ENCODE data around the gene SMYD3. TPM values are rescaled to one million over a fixed set of nuclear protein-coding genes. Genes with fewer than 3 reads are reported as not detected.

The SMYD3 gene
- total and polyA plus RNA-seq, 2 of the 13 experiments (the other 11 are each of a cell fraction or from before 2014, with no cell fraction given), result 27.7 to 35.8 TPM

GRCh38 chr1:246067432-246068216 is 439.5 kb downstream of the SMYD3 start (continued):
- TF ChIP-seq, protein P1, sequence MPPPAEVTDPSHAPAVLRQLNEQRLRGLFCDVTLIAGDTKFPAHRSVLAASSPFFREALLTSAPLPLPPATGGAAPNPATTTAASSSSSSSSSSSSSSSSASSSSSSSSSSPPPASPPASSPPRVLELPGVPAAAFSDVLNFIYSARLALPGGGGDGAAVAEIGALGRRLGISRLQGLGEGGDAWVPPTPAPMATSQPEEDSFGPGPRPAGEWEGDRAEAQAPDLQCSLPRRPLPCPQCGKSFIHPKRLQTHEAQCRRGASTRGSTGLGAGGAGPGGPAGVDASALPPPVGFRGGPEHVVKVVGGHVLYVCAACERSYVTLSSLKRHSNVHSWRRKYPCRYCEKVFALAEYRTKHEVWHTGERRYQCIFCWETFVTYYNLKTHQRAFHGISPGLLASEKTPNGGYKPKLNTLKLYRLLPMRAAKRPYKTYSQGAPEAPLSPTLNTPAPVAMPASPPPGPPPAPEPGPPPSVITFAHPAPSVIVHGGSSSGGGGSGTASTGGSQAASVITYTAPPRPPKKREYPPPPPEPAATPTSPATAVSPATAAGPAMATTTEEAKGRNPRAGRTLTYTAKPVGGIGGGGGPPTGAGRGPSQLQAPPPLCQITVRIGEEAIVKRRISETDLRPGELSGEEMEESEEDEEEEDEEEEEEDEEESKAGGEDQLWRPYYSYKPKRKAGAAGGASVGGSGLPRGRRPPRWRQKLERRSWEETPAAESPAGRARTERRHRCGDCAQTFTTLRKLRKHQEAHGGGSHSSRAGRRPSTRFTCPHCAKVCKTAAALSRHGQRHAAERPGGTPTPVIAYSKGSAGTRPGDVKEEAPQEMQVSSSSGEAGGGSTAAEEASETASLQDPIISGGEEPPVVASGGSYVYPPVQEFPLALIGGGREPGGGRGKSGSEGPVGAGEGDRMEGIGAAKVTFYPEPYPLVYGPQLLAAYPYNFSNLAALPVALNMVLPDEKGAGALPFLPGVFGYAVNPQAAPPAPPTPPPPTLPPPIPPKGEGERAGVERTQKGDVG (CRISPR knock-in tag; IDR thresholded peaks at IDR 0.05; ENCODE audit: borderline replicate concordance), result no peak
- TF ChIP-seq, protein P2, sequence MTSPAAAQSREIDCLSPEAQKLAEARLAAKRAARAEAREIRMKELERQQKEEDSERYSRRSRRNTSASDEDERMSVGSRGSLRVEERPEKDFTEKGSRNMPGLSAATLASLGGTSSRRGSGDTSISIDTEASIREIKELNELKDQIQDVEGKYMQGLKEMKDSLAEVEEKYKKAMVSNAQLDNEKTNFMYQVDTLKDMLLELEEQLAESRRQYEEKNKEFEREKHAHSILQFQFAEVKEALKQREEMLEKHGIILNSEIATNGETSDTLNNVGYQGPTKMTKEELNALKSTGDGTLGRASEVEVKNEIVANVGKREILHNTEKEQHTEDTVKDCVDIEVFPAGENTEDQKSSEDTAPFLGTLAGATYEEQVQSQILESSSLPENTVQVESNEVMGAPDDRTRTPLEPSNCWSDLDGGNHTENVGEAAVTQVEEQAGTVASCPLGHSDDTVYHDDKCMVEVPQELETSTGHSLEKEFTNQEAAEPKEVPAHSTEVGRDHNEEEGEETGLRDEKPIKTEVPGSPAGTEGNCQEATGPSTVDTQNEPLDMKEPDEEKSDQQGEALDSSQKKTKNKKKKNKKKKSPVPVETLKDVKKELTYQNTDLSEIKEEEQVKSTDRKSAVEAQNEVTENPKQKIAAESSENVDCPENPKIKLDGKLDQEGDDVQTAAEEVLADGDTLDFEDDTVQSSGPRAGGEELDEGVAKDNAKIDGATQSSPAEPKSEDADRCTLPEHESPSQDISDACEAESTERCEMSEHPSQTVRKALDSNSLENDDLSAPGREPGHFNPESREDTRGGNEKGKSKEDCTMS (CRISPR knock-in tag; conservative IDR thresholded peaks at IDR 0.05), result no peak

GRCh38 chr1:246066573-246066972 is 440.5 kb downstream of the SMYD3 start:
- no peak for ATAC-seq
- no peak for TF ChIP-seq ZFP90 (CRISPR knock-in tag; IDR thresholded peaks at IDR 0.05; ENCODE audit: borderline replicate concordance)
- no peak for TF ChIP-seq MAX (IDR thresholded peaks at IDR 0.05)
- no peak for TF ChIP-seq WIZ (CRISPR knock-in tag; IDR thresholded peaks at IDR 0.05)
- TF ChIP-seq, protein P3, sequence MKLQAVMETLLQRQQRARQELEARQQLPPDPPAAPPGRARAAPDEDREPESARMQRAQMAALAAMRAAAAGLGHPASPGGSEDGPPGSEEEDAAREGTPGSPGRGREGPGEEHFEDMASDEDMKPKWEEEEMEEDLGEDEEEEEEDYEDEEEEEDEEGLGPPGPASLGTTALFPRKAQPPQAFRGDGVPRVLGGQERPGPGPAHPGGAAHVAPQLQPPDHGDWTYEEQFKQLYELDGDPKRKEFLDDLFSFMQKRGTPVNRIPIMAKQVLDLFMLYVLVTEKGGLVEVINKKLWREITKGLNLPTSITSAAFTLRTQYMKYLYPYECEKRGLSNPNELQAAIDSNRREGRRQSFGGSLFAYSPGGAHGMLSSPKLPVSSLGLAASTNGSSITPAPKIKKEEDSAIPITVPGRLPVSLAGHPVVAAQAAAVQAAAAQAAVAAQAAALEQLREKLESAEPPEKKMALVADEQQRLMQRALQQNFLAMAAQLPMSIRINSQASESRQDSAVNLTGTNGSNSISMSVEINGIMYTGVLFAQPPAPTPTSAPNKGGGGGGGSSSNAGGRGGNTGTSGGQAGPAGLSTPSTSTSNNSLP (IDR thresholded peaks at IDR 0.05; ENCODE audit: low read depth, low read length), result no peak
- no peak for TF ChIP-seq KDM5A (IDR thresholded peaks at IDR 0.05; ENCODE audit: borderline replicate concordance, low read length)
- TF ChIP-seq ZNF737 (CRISPR knock-in tag; IDR thresholded peaks at IDR 0.05; ENCODE audit: borderline replicate concordance), result no peak
- in situ Hi-C loops (cut with HindIII; ENCODE audit: extremely low pct_ligation_motif_present, low pct_unique_long_range_greater_than_20kb), result no loop called here
- H2AFZ ChIP-seq (ENCODE audit: low read length), result no peak overlapping the region
- CTCF ChIA-PET (ENCODE audit: low intra/inter-chr PET ratio, low total read pairs), result no interaction called here
- no peak overlapping the region for H3K9ac ChIP-seq (ENCODE audit: insufficient read depth, low read depth, low read length)
- 90% methylated on average over 3 of the region's 3 CpGs for WGBS (ENCODE audit: low lambda C conversion rate)
- no peak overlapping the region for H3K4me2 ChIP-seq (ENCODE audit: low read depth, low read length)
- no peaks in the 10 kb centered on the region for H3K79me2 ChIP-seq (ENCODE audit: insufficient read depth, low read length)
- H3K27ac ChIP-seq (ENCODE audit: extremely low read length, insufficient read depth, low read length), result no peak overlapping the region
- no peak for DNase-seq (ENCODE audit: low spot score)
- intact Hi-C loops (cut with micrococcal nuclease; ENCODE audit: unreplicated experiment), result no loop called here
- H4K20me1 ChIP-seq (ENCODE audit: insufficient read depth, low read length), result no peaks in the 10 kb centered on the region
- H3K4me3 ChIP-seq (replicated peaks in 1 of 3; ENCODE audit: insufficient read depth in 1 of 3, low read depth in 2 of 3, low read length in 3 of 3), result no peak overlapping the region
- FAIRE-seq, result no peak
- H3K36me3 ChIP-seq (replicated peaks in 1 of 2; ENCODE audit: control insufficient read depth in 1 of 2, insufficient read depth in 2 of 2, low read length in 2 of 2), result no peaks in the 10 kb centered on the region
- no TSS peak for BruUV-seq (replicated peaks)
- POLR2A ChIA-PET, result no interaction called here
- peaks cover 16% of the 10 kb centered on the region for H3K4me1 ChIP-seq (ENCODE audit: insufficient read depth, low read length)
- H3K27me3 ChIP-seq (ENCODE audit: control insufficient read depth in 1 of 2, insufficient read depth in 2 of 2, low read length in 2 of 2), result no peaks in the 10 kb centered on the region
- no peaks in the 10 kb centered on the region for H3K9me3 ChIP-seq (ENCODE audit: low read length)
